Coronary artery (tissue), 2 donors: Measurements from ENCODE around the gene FIS1.

Source experiments
- DNase-seq: peaks from one replicate; pipeline ENCODE4 v3.0.0-alpha.2; 2017; ENCODE audit warnings: low spot score
- H3K27ac ChIP-seq, 2 donors: fragments of 200-600 bp; sonication (generic); one replicate each; pipeline ENCODE4 v1.5.1; 2016 to 2019
- H3K4me3 ChIP-seq: fragments of 200-600 bp; sonication (generic); 2 replicates; pipeline ENCODE4 v1.5.1; 2016; ENCODE audit warnings: mild to moderate bottlenecking, moderate library complexity
- CTCF ChIP-seq: fragments of 200-600 bp; sonication (generic); IDR thresholded peaks from one replicate; pipeline ENCODE4 v1.5.1; 2019; ENCODE audit warnings: antibody characterized with exemption

The FIS1 gene

GRCh38 chr7:101235522-101235921 lies 9.4 kb downstream of the FIS1 start:
- H3K27ac ChIP-seq, result no peak overlapping the region
- no peak overlapping the region for H3K4me3 ChIP-seq
- no peak for DNase-seq
- TF ChIP-seq CTCF, result no peak

GRCh38 chr7:101235050-101235449 lies 9.8 kb downstream of the FIS1 start:
- no peak for TF ChIP-seq CTCF
- H3K27ac ChIP-seq, result no peak overlapping the region
- H3K4me3 ChIP-seq, result no peak overlapping the region
- DNase-seq, result no peak

- no peak for TF ChIP-seq CTCF
- H3K4me3 ChIP-seq, result no peak overlapping the region
- no peak for DNase-seq
- no peak overlapping the region for H3K27ac ChIP-seq
Measured at GRCh38 chr7:101234636-101235035, 10.2 kb downstream of the FIS1 start.

- Histone ChIP-seq H3K4me3 (no peak overlapping the region), H3K27ac (no peak overlapping the region)
- DNase-seq, result no peak
- TF ChIP-seq CTCF, result no peak
Measured at GRCh38 chr7:101233907-101234547, 10.9 kb downstream of the FIS1 start.

- H3K4me3 ChIP-seq, result peak overlapping the region; percentile 53
- peak overlapping the region in 1 of 2 donors; percentile 37 for H3K27ac ChIP-seq
- DNase-seq, result no peak
- no peak for TF ChIP-seq CTCF
Measured at GRCh38 chr7:101232141-101232850, 12.6 kb downstream of the FIS1 start.

GRCh38 chr7:101231644-101232043 lies 13.2 kb downstream of the FIS1 start:
- DNase-seq, result no peak
- Histone ChIP-seq H3K4me3 (no peak overlapping the region), H3K27ac (no peak overlapping the region)
- no peak for TF ChIP-seq CTCF

GRCh38 chr7:101226721-101227120 lies 18.2 kb downstream of the FIS1 start:
- Histone ChIP-seq H3K4me3 (no peak overlapping the region), H3K27ac (no peak overlapping the region)
- TF ChIP-seq CTCF, result no peak
- DNase-seq, result no peak
